GM06990 (cell line): Measurements from ENCODE around the gene FGF18.
"Not testable (repeated sequence)": the region's sequence is repeated elsewhere in the genome, so short reads cannot be mapped to it uniquely, and the experiment has no call there.

Experiments
- DNase-seq: peaks from one replicate; pipeline ENCODE4 v3.0.0-alpha.2; 2011; ENCODE audit not compliant: insufficient read length; ENCODE audit errors: extremely low read depth
- H3K27me3 ChIP-seq: replicated peaks from 2 replicates; pipeline ENCODE4 v1.6.0; 2011; ENCODE audit warnings: low read length; ENCODE audit not compliant: control insufficient read depth, insufficient read depth
- H3K36me3 ChIP-seq: 2 replicates; pipeline ENCODE4 v1.5.1; 2011; ENCODE audit warnings: low read length; ENCODE audit not compliant: control insufficient read depth, insufficient read depth
- H3K4me3 ChIP-seq: replicated peaks from 2 replicates; pipeline ENCODE4 v1.5.1; 2011; ENCODE audit warnings: low read depth, mild to moderate bottlenecking, control low read depth, low read length
- TF ChIP-seq, protein P1 (sequence below): IDR thresholded peaks from 2 replicates; pipeline ENCODE4 v1.5.1; 2011; ENCODE audit warnings: low read length, control low read depth, mild to moderate bottlenecking, inconsistent platforms; ENCODE audit not compliant: insufficient read depth, poor library complexity, severe bottlenecking

Gene FGF18, protein sequence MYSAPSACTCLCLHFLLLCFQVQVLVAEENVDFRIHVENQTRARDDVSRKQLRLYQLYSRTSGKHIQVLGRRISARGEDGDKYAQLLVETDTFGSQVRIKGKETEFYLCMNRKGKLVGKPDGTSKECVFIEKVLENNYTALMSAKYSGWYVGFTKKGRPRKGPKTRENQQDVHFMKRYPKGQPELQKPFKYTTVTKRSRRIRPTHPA

DNA sequence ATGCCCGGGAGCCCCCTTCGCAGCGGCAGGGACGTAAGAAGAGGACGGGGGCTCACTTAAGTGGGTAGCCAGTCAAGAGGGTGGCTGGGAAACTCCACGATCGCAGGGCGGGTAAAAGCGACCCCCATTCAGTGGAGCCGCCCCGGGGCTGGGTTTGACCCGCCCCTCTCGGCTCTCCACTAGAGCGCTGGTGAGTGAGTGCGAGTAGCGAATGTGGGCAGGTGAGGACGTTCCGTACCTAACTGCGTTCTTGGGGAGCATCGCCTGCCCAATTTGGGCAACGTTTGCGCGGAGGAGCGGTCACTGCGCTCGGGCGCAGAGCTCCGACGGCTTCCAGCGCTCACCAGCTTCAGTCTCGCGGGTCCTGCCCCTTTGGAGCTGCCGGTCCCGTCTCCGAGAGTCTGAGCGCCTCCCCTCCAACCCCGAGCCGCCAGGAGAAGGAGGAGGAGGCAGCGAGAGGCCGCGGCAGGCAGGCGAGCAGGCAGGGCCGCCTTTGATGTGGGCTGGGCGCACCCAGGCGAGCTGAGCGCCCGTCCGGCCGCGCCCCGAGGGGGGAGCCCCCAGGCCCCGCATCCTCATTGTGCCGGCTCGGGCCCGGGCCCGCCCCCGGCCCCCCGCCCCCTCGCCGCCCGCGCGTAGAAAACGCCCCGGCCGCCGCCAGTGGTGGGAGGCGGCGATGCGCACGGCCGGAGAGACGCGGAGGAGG lies at the start of gene FGF18:
TSS of gene FGF18 (plus strand) at position 666 of the 706 bp plus-strand sequence. CDS start 553 bp downstream, outside the sequence.
- DNase-seq: peak; percentile 65
- H3K4me3 ChIP-seq: peak within 1 kb of the TSS; percentile 47

DNA sequence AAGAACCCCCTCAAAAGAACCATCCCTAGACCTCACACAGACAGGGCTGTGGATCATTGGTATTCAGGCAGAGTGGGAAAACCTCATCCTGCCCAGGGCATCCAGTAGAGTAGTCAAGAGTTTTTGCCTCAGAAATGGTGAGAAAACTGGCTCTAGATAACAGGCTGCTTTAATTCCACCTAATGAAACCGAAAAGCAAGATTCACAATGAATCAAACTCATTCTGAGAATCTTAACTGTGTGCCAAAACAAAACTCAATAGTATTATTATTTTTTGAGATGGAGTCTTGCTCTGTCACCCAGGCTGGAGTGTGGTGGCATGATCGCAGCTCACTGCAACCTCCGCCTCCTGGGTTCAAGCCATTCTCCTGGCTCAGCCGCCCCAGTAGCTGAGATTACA lies 49.5 kb upstream of the FGF18 start:
- TF ChIP-seq, protein P1, sequence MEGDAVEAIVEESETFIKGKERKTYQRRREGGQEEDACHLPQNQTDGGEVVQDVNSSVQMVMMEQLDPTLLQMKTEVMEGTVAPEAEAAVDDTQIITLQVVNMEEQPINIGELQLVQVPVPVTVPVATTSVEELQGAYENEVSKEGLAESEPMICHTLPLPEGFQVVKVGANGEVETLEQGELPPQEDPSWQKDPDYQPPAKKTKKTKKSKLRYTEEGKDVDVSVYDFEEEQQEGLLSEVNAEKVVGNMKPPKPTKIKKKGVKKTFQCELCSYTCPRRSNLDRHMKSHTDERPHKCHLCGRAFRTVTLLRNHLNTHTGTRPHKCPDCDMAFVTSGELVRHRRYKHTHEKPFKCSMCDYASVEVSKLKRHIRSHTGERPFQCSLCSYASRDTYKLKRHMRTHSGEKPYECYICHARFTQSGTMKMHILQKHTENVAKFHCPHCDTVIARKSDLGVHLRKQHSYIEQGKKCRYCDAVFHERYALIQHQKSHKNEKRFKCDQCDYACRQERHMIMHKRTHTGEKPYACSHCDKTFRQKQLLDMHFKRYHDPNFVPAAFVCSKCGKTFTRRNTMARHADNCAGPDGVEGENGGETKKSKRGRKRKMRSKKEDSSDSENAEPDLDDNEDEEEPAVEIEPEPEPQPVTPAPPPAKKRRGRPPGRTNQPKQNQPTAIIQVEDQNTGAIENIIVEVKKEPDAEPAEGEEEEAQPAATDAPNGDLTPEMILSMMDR: no peak
- H3K4me3 ChIP-seq: no peak overlapping the region
- H3K36me3 ChIP-seq: no peaks in the 10 kb centered on the region
- H3K27me3 ChIP-seq: no peaks in the 10 kb centered on the region; the same call in 1 of the 2 replicates
- DNase-seq: no peak

More for the DNA sequence above, at the start of gene FGF18:
- H3K27me3 ChIP-seq: peaks cover 3% of the 10 kb centered on the region
- TF ChIP-seq, protein P1: no peak
- H3K36me3 ChIP-seq: no peaks in the 10 kb centered on the region

DNA sequence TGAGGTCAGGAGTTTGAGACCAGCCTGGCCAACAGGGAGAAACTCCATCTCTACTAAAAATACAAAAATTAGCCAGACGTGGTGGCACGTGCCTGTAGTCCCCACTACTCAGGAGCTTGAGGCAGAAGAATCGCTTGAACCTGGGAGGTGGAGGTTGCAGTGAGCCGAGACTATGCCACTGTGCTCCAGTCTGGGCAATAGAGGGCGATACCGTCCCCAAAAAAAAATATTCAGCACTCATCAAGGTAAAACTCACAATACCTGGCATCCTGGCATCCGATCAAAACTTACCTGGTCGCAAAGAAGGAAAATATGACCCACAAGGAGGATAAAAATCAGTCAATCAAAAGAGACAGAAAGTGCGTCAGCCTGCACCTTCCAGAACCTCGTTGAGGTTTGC lies 48.6 kb upstream of the FGF18 start:
- DNase-seq, H3K36me3 ChIP-seq, H3K27me3 ChIP-seq, H3K4me3 ChIP-seq: not testable (repeated sequence)
- TF ChIP-seq, protein P1: peak; percentile 24

DNA sequence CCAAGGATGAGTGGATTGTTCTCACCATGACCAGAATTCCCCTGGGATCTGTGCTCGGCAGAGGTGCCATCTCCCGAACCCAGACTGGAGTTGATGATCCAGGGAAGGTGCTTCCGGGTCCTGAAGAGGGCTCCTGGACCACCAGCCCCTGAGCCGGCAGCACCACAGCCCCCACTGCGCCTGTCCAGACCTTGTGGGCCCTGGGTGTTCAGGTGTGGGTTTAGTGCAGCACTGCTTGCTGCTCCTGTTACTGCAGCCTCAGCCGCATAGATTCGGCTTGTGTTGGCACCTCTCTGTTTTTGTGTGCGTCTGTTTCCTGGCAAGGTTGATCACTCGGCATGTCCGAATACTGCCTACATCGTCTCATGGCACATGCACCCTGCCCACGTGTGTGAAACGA lies 48.1 kb upstream of the FGF18 start:
- no peak for DNase-seq
- no peak overlapping the region for H3K4me3 ChIP-seq
- no peaks in the 10 kb centered on the region; the same call in 1 of the 2 replicates for H3K27me3 ChIP-seq
- TF ChIP-seq, protein P1: no peak
- H3K36me3 ChIP-seq: no peaks in the 10 kb centered on the region

DNA sequence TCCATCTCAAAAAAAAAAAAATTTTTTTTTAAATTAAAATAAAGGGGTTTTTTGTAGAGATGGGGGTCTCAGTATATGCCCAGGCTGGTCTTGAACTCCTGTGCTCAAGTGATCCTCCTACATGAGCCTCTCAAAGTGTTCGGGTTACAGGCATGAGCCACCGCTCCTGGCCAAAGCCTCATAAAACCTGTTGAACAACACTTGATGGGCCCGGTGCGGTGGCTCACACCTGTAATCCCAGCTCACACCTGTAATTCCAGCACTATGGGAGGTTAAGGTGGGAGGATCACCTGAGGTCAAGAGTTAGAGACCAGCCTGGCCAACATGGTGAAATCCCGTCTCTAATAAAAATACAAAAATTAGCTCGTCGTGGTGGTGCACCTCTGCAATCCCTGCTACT lies 39.5 kb upstream of the FGF18 start:
- no peak overlapping the region for H3K4me3 ChIP-seq
- TF ChIP-seq, protein P1: no peak
- DNase-seq: no peak
- no peaks in the 10 kb centered on the region for H3K36me3 ChIP-seq
- H3K27me3 ChIP-seq: no peaks in the 10 kb centered on the region

DNA sequence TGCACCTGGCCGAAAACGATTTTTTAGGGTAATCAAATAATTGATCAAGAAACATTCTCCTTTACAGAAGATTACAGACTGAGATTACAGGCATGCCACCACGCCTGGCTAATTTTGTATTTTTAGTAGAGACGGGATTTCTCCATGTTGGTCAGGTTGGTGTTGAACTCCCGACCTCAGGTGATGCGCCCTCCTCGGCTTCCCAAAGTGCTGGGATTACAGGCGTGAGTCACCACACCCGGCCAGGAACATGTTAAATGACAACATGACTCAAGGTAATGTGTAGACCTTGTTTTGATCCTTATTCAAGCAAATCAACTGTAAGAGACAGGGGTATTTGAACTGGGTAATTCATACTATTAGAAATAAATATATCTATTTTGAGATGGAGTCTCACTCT lies 35.0 kb upstream of the FGF18 start:
- not testable (repeated sequence) for DNase-seq, H3K36me3 ChIP-seq, H3K4me3 ChIP-seq, H3K27me3 ChIP-seq

DNA sequence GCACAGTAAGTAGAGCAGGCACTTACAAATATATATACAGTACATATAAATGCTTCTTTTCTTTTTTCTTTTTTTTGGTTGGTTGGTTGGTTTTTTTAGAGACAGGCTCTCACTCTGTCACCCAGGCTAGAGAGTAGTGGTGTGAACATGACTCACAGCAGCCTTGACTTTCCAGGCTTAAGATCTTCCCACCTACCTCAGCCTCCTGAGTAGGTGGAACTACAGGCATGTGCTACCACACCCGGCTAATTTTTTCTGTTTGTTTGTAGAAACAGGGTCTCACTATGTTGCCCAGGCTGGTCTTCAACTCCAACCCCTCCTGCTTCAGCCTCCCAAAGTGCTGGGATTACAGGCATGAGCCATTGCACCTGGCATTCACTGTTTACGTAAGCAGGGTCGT lies 34.4 kb upstream of the FGF18 start:
- not testable (repeated sequence) for DNase-seq, H3K36me3 ChIP-seq, H3K27me3 ChIP-seq, H3K4me3 ChIP-seq
